CD4-positive, alpha-beta T cell treated with Interleukin-17A for 4 hours (primary cell): ENCODE results near the gene CBLB.
"Not testable (repeated sequence)": the region's sequence is repeated elsewhere in the genome, so short reads cannot be mapped to it uniquely, and the experiment has no call there.

ENCODE experiments used
- DNase-seq: peaks from one replicate; pipeline ENCODE4 v3.0.0-alpha.2; 2020; ENCODE audit warnings: mixed read lengths

CBLB gene

GRCh38 chr3:105815331-105815730 is 53.5 kb downstream of the CBLB start:
- DNase-seq, result not testable (repeated sequence)

GRCh38 chr3:105813710-105814109 is 55.1 kb downstream of the CBLB start:
- DNase-seq, result no peak

GRCh38 chr3:105812194-105812586 is 56.6 kb downstream of the CBLB start:
- DNase-seq, result no peak

GRCh38 chr3:105811518-105812193 is 57.2 kb downstream of the CBLB start:
- DNase-seq, result no peak

GRCh38 chr3:105809208-105809888 is 59.5 kb downstream of the CBLB start:
- DNase-seq, result no peak

GRCh38 chr3:105807701-105808100 is 61.1 kb downstream of the CBLB start:
- no peak for DNase-seq

- no peak for DNase-seq
Observed at GRCh38 chr3:105807146-105807545, 61.7 kb downstream of the CBLB start.

- DNase-seq, result peak; percentile 40
Observed at GRCh38 chr3:105806359-105806758, 62.5 kb downstream of the CBLB start.

- DNase-seq, result no peak
Observed at GRCh38 chr3:105805404-105805803, 63.4 kb downstream of the CBLB start.

- DNase-seq, result no peak
Observed at GRCh38 chr3:105802118-105802706, 66.6 kb downstream of the CBLB start.

GRCh38 chr3:105801397-105801796 is 67.4 kb downstream of the CBLB start:
- DNase-seq, result no peak

- no peak for DNase-seq
Observed at GRCh38 chr3:105800320-105800719, 68.5 kb downstream of the CBLB start.

- DNase-seq, result no peak
Observed at GRCh38 chr3:105799286-105799685, 69.5 kb downstream of the CBLB start.

GRCh38 chr3:105798381-105798934 is 70.4 kb downstream of the CBLB start:
- DNase-seq, result no peak

GRCh38 chr3:105793040-105793439 is 75.8 kb downstream of the CBLB start:
- no peak for DNase-seq

GRCh38 chr3:105791919-105792786 is 76.7 kb downstream of the CBLB start:
- DNase-seq, result no peak

GRCh38 chr3:105791131-105791530 is 77.7 kb downstream of the CBLB start:
- no peak for DNase-seq

GRCh38 chr3:105790534-105790933 is 78.3 kb downstream of the CBLB start:
- DNase-seq, result no peak

- DNase-seq, result no peak
Observed at GRCh38 chr3:105788593-105788992, 80.2 kb downstream of the CBLB start.

- DNase-seq, result no peak
Observed at GRCh38 chr3:105787453-105787852, 81.4 kb downstream of the CBLB start.

- DNase-seq, result no peak
Observed at GRCh38 chr3:105786990-105787389, 81.8 kb downstream of the CBLB start.

GRCh38 chr3:105786241-105786640 is 82.6 kb downstream of the CBLB start:
- no peak for DNase-seq

GRCh38 chr3:105785803-105786202 is 83.0 kb downstream of the CBLB start:
- no peak for DNase-seq
